K562 (cell line): ENCODE data around the gene OR52W1. TPM values are rescaled to one million over a fixed set of nuclear protein-coding genes. Genes with fewer than 3 reads are reported as not detected.

Experiments
- ATAC-seq: fragments of 200-7000 bp; cut with Tn5 transposase; 3 replicates; pipeline ENCODE4 v1.9.1; 2020; ENCODE audit warnings: moderate library complexity
- BruUV-seq: library from RNA; stranded (reverse); fragments of 400-500 nt; replicated peaks from 2 replicates; lab custom pipeline; 2021; lab: Mats Ljungman, UMichigan
- CTCF ChIA-PET: fragments of 300-600 bp; formaldehyde crosslinking; extraction: SDS; loops from one replicate; lab custom pipeline; 2021; ENCODE audit warnings: low intra/inter-chr PET ratio; lab: Yijun Ruan, JAX
- POLR2A ChIA-PET: fragments of 300-600, 350-650 bp; sonication (Branson Sonifier 250); formaldehyde crosslinking; extraction: SDS; loops from one replicate; lab custom pipeline; 2021; ENCODE audit warnings: antibody characterized with exemption, inconsistent platforms; lab: Yijun Ruan, JAX
- DNase-seq, 4 experiments: peaks; one replicate each; pipeline versions ENCODE4 v3.0.0 to v3.0.0-alpha.2; 2011 to 2018; ENCODE audit warnings: low spot score in 3 of 4, mixed read lengths in 3 of 4; ENCODE audit errors: extremely low read depth in 1 of 4
- FAIRE-seq: peaks from 2 replicates; lab custom pipeline; 2011; peaks lifted over from hg19 to GRCh38; lab: Jason Lieb, UNC
- H2AFZ ChIP-seq: 2 replicates; pipeline ENCODE4 v1.6.0; 2011; ENCODE audit warnings: low read depth, low read length, control low read depth, inconsistent platforms
- H3K27ac ChIP-seq: fragments of 200-600 bp; 3 replicates; pipeline ENCODE4 v1.8.0; 2011; ENCODE audit warnings: low read depth, mild to moderate bottlenecking, control low read depth, inconsistent platforms, low read length, moderate library complexity, mixed read lengths; ENCODE audit errors: extremely low read depth
- H3K27me3 ChIP-seq, 2 experiments: fragments of 300-600 bp in 1 of 2; 2 replicates in 1 of 2; 3 replicates in 1 of 2; pipeline versions ENCODE4 v1.6.0 to v1.8.0; 2011; ENCODE audit warnings: inconsistent platforms in 2 of 2, low read length in 2 of 2, mild to moderate bottlenecking in 1 of 2, mixed read lengths in 1 of 2, moderate library complexity in 1 of 2; ENCODE audit not compliant: control insufficient read depth in 2 of 2, insufficient read depth in 2 of 2
- H3K36me3 ChIP-seq: fragments of 300-600 bp; 3 replicates; pipeline ENCODE4 v1.8.0; 2011; ENCODE audit warnings: mild to moderate bottlenecking, low read length, inconsistent platforms; ENCODE audit not compliant: control insufficient read depth, insufficient read depth
- H3K4me1 ChIP-seq, 2 experiments: fragments of 200-600 bp in 1 of 2; replicated peaks in 1 of 2; 2 replicates in 1 of 2; 3 replicates in 1 of 2; pipeline versions ENCODE4 v1.5.1 to v1.8.0; 2011; ENCODE audit warnings: inconsistent platforms in 2 of 2, low read length in 2 of 2, mild to moderate bottlenecking in 1 of 2, mixed read lengths in 1 of 2, moderate library complexity in 1 of 2; ENCODE audit not compliant: control insufficient read depth in 2 of 2, insufficient read depth in 2 of 2
- H3K4me2 ChIP-seq: 2 replicates; pipeline ENCODE4 v1.6.1; 2011; ENCODE audit warnings: low read length, control low read depth, inconsistent platforms, mixed read lengths; ENCODE audit not compliant: insufficient read depth
- H3K4me3 ChIP-seq: fragments of 200-600 bp; sonication (generic), shearing (Covaris generic); 2 replicates; pipeline ENCODE4 v1.5.1; 2016; ENCODE audit warnings: control low read depth, inconsistent platforms
- H3K79me2 ChIP-seq: fragments of 200-600 bp; 3 replicates; pipeline ENCODE4 v1.8.0; 2011; ENCODE audit warnings: low read length, inconsistent platforms; ENCODE audit not compliant: control insufficient read depth, insufficient read depth
- H3K9ac ChIP-seq, 2 experiments: 2 replicates each; pipeline versions ENCODE4 v1.6.0 to v1.6.1; 2011; ENCODE audit warnings: low read depth in 2 of 2, low read length in 2 of 2, control low read depth in 1 of 2, inconsistent platforms in 1 of 2, mild to moderate bottlenecking in 1 of 2, mixed read lengths in 1 of 2; ENCODE audit not compliant: insufficient read depth in 1 of 2
- H3K9me1 ChIP-seq: one replicate; pipeline ENCODE4 v1.6.0; 2011; ENCODE audit warnings: inconsistent platforms, mild to moderate bottlenecking, low read length, moderate library complexity; ENCODE audit not compliant: control insufficient read depth, insufficient read depth
- H3K9me3 ChIP-seq: replicated peaks from 2 replicates; pipeline ENCODE4 v1.5.1; 2011; ENCODE audit warnings: low read depth, low read length, inconsistent platforms; ENCODE audit not compliant: control insufficient read depth, insufficient read depth
- H4K20me1 ChIP-seq: replicated peaks from 2 replicates; pipeline ENCODE4 v1.6.1; 2011; ENCODE audit warnings: low read length, inconsistent platforms, mixed read lengths; ENCODE audit not compliant: control insufficient read depth, insufficient read depth
- BDP1 ChIP-seq: IDR thresholded peaks from 3 replicates; pipeline ENCODE4 v1.6.1; 2011; ENCODE audit not compliant: insufficient read length, insufficient read depth
- BMI1 ChIP-seq: fragments of 150-350 bp; IDR thresholded peaks from 2 replicates; pipeline ENCODE4 v1.6.1; 2014; ENCODE audit warnings: low read length
- C11orf30 ChIP-seq: fragments of 450-650 bp; IDR thresholded peaks from 2 replicates; pipeline ENCODE4 v1.6.1; 2016; ENCODE audit warnings: low read depth, mild to moderate bottlenecking
- CBX8 ChIP-seq: fragments of 200-600 bp; sonication (generic); IDR thresholded peaks from 2 replicates; pipeline ENCODE4 v1.6.1; 2012; ENCODE audit warnings: borderline replicate concordance, mixed run types, low read depth, mild to moderate bottlenecking, moderate library complexity, mixed read lengths, low read length, control low read depth, inconsistent platforms; ENCODE audit not compliant: poor library complexity, severe bottlenecking; ENCODE audit errors: extremely low read depth
- FOXK1 ChIP-seq: sonication (generic); formaldehyde crosslinking; IDR thresholded peaks from 2 replicates; pipeline ENCODE4 v1.8.0; 2022; ENCODE audit warnings: missing genetic modification reagents, mild to moderate bottlenecking, borderline replicate concordance
- HDAC6 ChIP-seq: IDR thresholded peaks from 2 replicates; pipeline ENCODE4 v1.6.1; 2012; ENCODE audit warnings: low read depth, mild to moderate bottlenecking, control low read depth, inconsistent platforms, low read length, moderate library complexity
- HLTF ChIP-seq: fragments of 450-650 bp; IDR thresholded peaks from 2 replicates; pipeline ENCODE4 v1.6.1; 2016
- NFIC ChIP-seq: fragments of 450-650 bp; IDR thresholded peaks from 2 replicates; pipeline ENCODE4 v1.6.1; 2017; ENCODE audit warnings: mild to moderate bottlenecking, inconsistent platforms
- NFIX ChIP-seq: fragments of 250-450 bp; sonication (Bioruptor Pico); IDR thresholded peaks from 2 replicates; pipeline ENCODE4 v1.4.0; 2020; ENCODE audit warnings: low read depth, mild to moderate bottlenecking, moderate library complexity
- ZBTB17 ChIP-seq: fragments of 450-650 bp; formaldehyde crosslinking; IDR thresholded peaks from 2 replicates; pipeline ENCODE4 v1.4.0; 2020; ENCODE audit warnings: mild to moderate bottlenecking
- ZBTB8A ChIP-seq: fragments of 450-650 bp; IDR thresholded peaks from 2 replicates; pipeline ENCODE4 v1.6.1; 2018; ENCODE audit warnings: mild to moderate bottlenecking, moderate library complexity; ENCODE audit not compliant: partially characterized antibody
- WGBS: fragments of 100-300 bp; shearing (Covaris generic); methylation state at CpG from one replicate; pipeline ENCODE4 v1.1.6; 2016; ENCODE audit warnings: low coverage, mixed read lengths; ENCODE audit not compliant: insufficient coverage; ENCODE audit errors: missing lambda C conversion rate; 5-methylcytosine and 5-hydroxymethylcytosine counted together
- in situ Hi-C: fragments of 300-500 bp; cut with MboI; formaldehyde crosslinking; loops from 4 replicates; pipeline ENCODE4 v1.15.0; 2018; ENCODE audit warnings: inconsistent platforms, mixed read lengths
- intact Hi-C: fragments of 100-400 bp; cut with micrococcal nuclease; formaldehyde crosslinking; loops from 2 replicates; pipeline ENCODE4 v1.14.2; 2022
- polyA plus RNA-seq, 8 experiments: library from polyadenylated mRNA; depleted of rRNA in 4 of 8; stranded (reverse) in 5 of 8; unstranded in 3 of 8; fragments of >200 nt; fragmentation: Nextera tagmentation in 2 of 8; fragmentation: Illumina TruSeq in 1 of 8; extraction: Ambion mirVana in 2 of 8; extraction: Trizol in 1 of 8; gene quantifications; 2 replicates each; pipeline versions ENCODE4 v1.2.1 to v1.2.3, GENCODE V29; 2011 to 2014; ENCODE audit warnings: inconsistent platforms in 1 of 8, missing spikeins in 1 of 8
- total RNA-seq, 7 experiments: library from RNA; depleted of rRNA in 6 of 7; stranded (reverse); fragments of >200 nt in 6 of 7; fragmentation: Illumina TruSeq in 2 of 7; extraction: Trizol in 2 of 7; gene quantifications; 2 replicates each; pipeline versions ENCODE4 v1.2.1 to v1.2.3, GENCODE V29; 2011 to 2021; ENCODE audit warnings: low replicate concordance in 1 of 7
- TF ChIP-seq, protein P1 (sequence below), 3 experiments: IDR thresholded peaks in 2 of 3; conservative IDR thresholded peaks in 1 of 3; 2 replicates each; pipeline ENCODE4 v1.5.1; 2011 to 2012; ENCODE audit warnings: low read length in 3 of 3, mild to moderate bottlenecking in 3 of 3, control low read depth in 2 of 3, improper control_type of control experiment in 1 of 3, inconsistent platforms in 1 of 3, low read depth in 1 of 3, mixed read lengths in 1 of 3, moderate library complexity in 1 of 3; ENCODE audit not compliant: insufficient read depth in 2 of 3
- TF ChIP-seq, protein P2 (sequence below): sonication (generic); formaldehyde crosslinking; IDR thresholded peaks from 2 replicates; pipeline ENCODE4 v1.8.1; 2022; ENCODE audit warnings: missing genetic modification reagents

Gene OR52W1
- total and polyA plus RNA-seq, 9 of the 15 experiments (the other 6 are each of a cell fraction or from before 2014, with no cell fraction given): not detected

DNA sequence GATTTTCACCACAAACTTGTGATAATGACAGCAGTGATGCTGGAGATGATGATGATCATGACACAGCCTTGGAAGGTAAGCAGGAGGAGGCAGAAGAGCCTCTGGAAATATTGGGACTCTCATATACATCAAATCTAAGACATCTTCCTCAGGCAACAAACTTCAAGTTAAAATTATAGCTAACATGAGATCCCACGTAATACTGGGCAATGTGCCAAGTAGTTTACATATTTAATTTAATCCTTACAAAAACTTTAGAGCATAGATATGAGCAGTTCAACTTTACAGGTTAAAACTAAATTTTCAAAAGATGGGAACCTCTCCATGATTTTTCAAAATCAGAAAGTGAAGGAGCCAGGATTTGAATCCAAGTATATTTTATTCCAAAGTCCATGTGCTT is 47.9 kb upstream of the OR52W1 start:
- POLR2A ChIA-PET: no interaction called here
- BruUV-seq: no TSS peak
- no peak overlapping the region for H3K4me3 ChIP-seq

DNA sequence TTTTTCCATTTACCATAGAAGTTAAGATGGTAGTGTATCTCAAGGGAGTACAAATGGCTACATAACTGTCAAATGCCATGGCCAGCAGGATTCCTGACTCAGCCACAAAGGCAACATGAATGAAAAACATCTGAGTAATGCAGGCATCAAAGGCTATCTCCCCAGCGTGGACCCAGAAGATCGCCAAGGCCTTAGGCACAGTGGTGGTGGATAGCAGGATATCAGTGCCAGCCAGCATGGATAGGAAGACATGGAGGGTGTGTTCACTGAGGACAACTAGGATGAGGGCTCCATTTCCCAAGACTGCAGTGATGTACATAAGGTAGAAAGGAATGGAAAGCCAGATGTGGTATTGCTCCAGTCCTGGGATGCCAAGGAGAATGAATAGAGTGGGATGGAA is 46.9 kb upstream of the OR52W1 start:
- Histone ChIP-seq H3K9me3 (no peaks in the 10 kb centered on the region), H3K27me3 (peaks cover 0 to 4% of the 10 kb centered on the region in 2 experiments; a peak in 1 of 5 replicates), H2AFZ (no peak overlapping the region), H3K4me2 (no peak overlapping the region), H3K9ac (no peak overlapping the region), H4K20me1 (no peaks in the 10 kb centered on the region), H3K4me1 (no peaks in the 10 kb centered on the region), H3K4me3 (no peak overlapping the region), H3K36me3 (no peaks in the 10 kb centered on the region), H3K9me1 (no peaks in the 10 kb centered on the region), H3K27ac (no peak overlapping the region), H3K79me2 (no peaks in the 10 kb centered on the region)
- 0% methylated on average over 2 of the region's 2 CpGs for WGBS
- in situ Hi-C loops: no loop called here
- intact Hi-C loops: no loop called here
- DNase-seq: no peak
- ChIA-PET CTCF (no interaction called here), POLR2A (interaction anchor here (1.0 kb wide), 1 partner anchor 23 kb away, joined by 4 read pairs; no protein-coding TSS in a partner anchor)
- BruUV-seq: no TSS peak
- no peak for ATAC-seq
- FAIRE-seq: no peak
- TF ChIP-seq, protein P1, sequence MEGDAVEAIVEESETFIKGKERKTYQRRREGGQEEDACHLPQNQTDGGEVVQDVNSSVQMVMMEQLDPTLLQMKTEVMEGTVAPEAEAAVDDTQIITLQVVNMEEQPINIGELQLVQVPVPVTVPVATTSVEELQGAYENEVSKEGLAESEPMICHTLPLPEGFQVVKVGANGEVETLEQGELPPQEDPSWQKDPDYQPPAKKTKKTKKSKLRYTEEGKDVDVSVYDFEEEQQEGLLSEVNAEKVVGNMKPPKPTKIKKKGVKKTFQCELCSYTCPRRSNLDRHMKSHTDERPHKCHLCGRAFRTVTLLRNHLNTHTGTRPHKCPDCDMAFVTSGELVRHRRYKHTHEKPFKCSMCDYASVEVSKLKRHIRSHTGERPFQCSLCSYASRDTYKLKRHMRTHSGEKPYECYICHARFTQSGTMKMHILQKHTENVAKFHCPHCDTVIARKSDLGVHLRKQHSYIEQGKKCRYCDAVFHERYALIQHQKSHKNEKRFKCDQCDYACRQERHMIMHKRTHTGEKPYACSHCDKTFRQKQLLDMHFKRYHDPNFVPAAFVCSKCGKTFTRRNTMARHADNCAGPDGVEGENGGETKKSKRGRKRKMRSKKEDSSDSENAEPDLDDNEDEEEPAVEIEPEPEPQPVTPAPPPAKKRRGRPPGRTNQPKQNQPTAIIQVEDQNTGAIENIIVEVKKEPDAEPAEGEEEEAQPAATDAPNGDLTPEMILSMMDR (IDR thresholded peaks at IDR 0.05 in 2 of 3, conservative IDR thresholded peaks at IDR 0.05 in 1 of 3; ENCODE audit: insufficient read depth in 2 of 3, low read depth in 1 of 3, low read length in 3 of 3): no peak
- TF ChIP-seq BMI1 (no peak), ZBTB8A (no peak), HDAC6 (no peak), BDP1 (no peak), FOXK1 (CRISPR knock-in tag) (no peak), ZBTB17 (CRISPR knock-in tag) (no peak), CBX8 (no peak), C11orf30 (no peak)
- TF ChIP-seq, protein P2, sequence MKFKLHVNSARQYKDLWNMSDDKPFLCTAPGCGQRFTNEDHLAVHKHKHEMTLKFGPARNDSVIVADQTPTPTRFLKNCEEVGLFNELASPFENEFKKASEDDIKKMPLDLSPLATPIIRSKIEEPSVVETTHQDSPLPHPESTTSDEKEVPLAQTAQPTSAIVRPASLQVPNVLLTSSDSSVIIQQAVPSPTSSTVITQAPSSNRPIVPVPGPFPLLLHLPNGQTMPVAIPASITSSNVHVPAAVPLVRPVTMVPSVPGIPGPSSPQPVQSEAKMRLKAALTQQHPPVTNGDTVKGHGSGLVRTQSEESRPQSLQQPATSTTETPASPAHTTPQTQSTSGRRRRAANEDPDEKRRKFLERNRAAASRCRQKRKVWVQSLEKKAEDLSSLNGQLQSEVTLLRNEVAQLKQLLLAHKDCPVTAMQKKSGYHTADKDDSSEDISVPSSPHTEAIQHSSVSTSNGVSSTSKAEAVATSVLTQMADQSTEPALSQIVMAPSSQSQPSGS (CRISPR knock-in tag): no peak

More for the DNA sequence above, 47.9 kb upstream of the OR52W1 start:
- no peak for FAIRE-seq
- intact Hi-C loops: no loop called here
- TF ChIP-seq NFIX (CRISPR knock-in tag) (peak; percentile 63; the same call in 1 of the 2 replicates), HLTF (no peak), NFIC (peak; percentile 78)
- Histone ChIP-seq H3K9me3 (no peaks in the 10 kb centered on the region), H4K20me1 (no peaks in the 10 kb centered on the region), H3K36me3 (no peaks in the 10 kb centered on the region), H3K4me1 (no peaks in the 10 kb centered on the region), H3K9ac (no peak overlapping the region), H3K9me1 (no peaks in the 10 kb centered on the region), H3K27ac (no peak overlapping the region), H3K79me2 (no peaks in the 10 kb centered on the region), H3K4me2 (no peak overlapping the region), H2AFZ (no peak overlapping the region), H3K27me3 (no peaks in the 10 kb centered on the region)
- ATAC-seq: no peak
- in situ Hi-C loops: no loop called here
- 9% methylated on average over 1 of the region's 1 CpG for WGBS
- DNase-seq: no peak
- CTCF ChIA-PET: no interaction called here
